ENCODE data around the gene EPG5. TPM values are rescaled to one million over a fixed set of nuclear protein-coding genes. Genes with fewer than 3 reads are reported as not detected.
"Not testable (repeated sequence)": the region's sequence is repeated elsewhere in the genome, so short reads cannot be mapped to it uniquely, and the experiment has no call there.

Gene EPG5
- total RNA-seq, 1 experiment from 2014 or later, result 5.8 TPM

GRCh38 chr18:45839414-45840395 is 127.4 kb downstream of the EPG5 start:
- DNase-seq (ENCODE audit: low spot score), result peak; percentile 52

- DNase-seq (ENCODE audit: low spot score), result no peak
Observed at GRCh38 chr18:45838302-45839070, 128.6 kb downstream of the EPG5 start.

- no peak for DNase-seq (ENCODE audit: low spot score)
Observed at GRCh38 chr18:45837283-45838070, 129.7 kb downstream of the EPG5 start.

- DNase-seq (ENCODE audit: low spot score), result no peak
Observed at GRCh38 chr18:45836242-45837205, 130.6 kb downstream of the EPG5 start.

GRCh38 chr18:45835057-45835636 is 132.0 kb downstream of the EPG5 start:
- DNase-seq (ENCODE audit: low spot score), result no peak

GRCh38 chr18:45834306-45834705 is 132.8 kb downstream of the EPG5 start:
- no peak for DNase-seq (ENCODE audit: low spot score)

- no peak for DNase-seq (ENCODE audit: low spot score)
Observed at GRCh38 chr18:45833846-45834245, 133.3 kb downstream of the EPG5 start.

- no peak for DNase-seq (ENCODE audit: low spot score)
Observed at GRCh38 chr18:45830917-45831316, 136.2 kb downstream of the EPG5 start.

GRCh38 chr18:45829855-45830254 is 137.3 kb downstream of the EPG5 start:
- DNase-seq (ENCODE audit: low spot score), result no peak

- no peak for DNase-seq (ENCODE audit: low spot score)
Observed at GRCh38 chr18:45828917-45829811, 138.0 kb downstream of the EPG5 start.

- not testable (repeated sequence) for DNase-seq (ENCODE audit: low spot score)
Observed at GRCh38 chr18:45826716-45827115, 140.4 kb downstream of the EPG5 start.

- DNase-seq (ENCODE audit: low spot score), result no peak
Observed at GRCh38 chr18:45826084-45826483, 141.0 kb downstream of the EPG5 start.

GRCh38 chr18:45825258-45826044 is 141.7 kb downstream of the EPG5 start, which contains the start of gene SIGLEC15:
Gene SIGLEC15 (plus strand): TSS chr18:45825675. CDS start chr18:45825729, 54 bp downstream.
- DNase-seq (ENCODE audit: low spot score), result no peak

GRCh38 chr18:45821711-45822110 is 145.4 kb downstream of the EPG5 start:
- no peak for DNase-seq (ENCODE audit: low spot score)

- no peak for DNase-seq (ENCODE audit: low spot score)
Observed at GRCh38 chr18:45821026-45821425, 146.1 kb downstream of the EPG5 start.

GRCh38 chr18:45820106-45820745 is 146.9 kb downstream of the EPG5 start:
- no peak for DNase-seq (ENCODE audit: low spot score)

GRCh38 chr18:45818765-45819164 is 148.4 kb downstream of the EPG5 start:
- DNase-seq (ENCODE audit: low spot score), result not testable (repeated sequence)

GRCh38 chr18:45817543-45817942 is 149.6 kb downstream of the EPG5 start:
- DNase-seq (ENCODE audit: low spot score), result no peak

Measured in H4 (cell line).